Stomach (tissue), 9 donors: ENCODE data around the gene DHX29. TPM values are rescaled to one million over a fixed set of nuclear protein-coding genes. Genes with fewer than 3 reads are reported as not detected.
A peak's percentile ranks its signal among the peaks of the same experiment; 100 is the strongest.

Experiments used
- DNase-seq, 2 donors: peaks; one replicate each; pipeline versions ENCODE4 v3.0.0 to v3.0.0-alpha.2; 2013 to 2019
- H3K27ac ChIP-seq, 5 donors: fragments of 200-600 bp in 4 of 5; sonication (generic) in 4 of 5; one replicate each; pipeline ENCODE4 v1.5.1; 2013 to 2019; ENCODE audit warnings: mild to moderate bottlenecking in 1 of 5, moderate library complexity in 1 of 5
- H3K27me3 ChIP-seq, 3 donors: fragments of 200-600 bp; sonication (generic); one replicate each; pipeline ENCODE4 v1.5.1; 2017 to 2019; ENCODE audit warnings: mixed run types in 1 of 3
- H3K36me3 ChIP-seq, 4 donors: fragments of 200-600 bp; sonication (generic); 1 replicate in 3 of 4; 2 replicates in 1 of 4; pipeline ENCODE4 v1.5.1; 2016 to 2019
- H3K4me1 ChIP-seq, 4 donors: fragments of 200-600 bp; sonication (generic); one replicate each; pipeline ENCODE4 v1.5.1; 2016 to 2019
- H3K4me3 ChIP-seq, 4 donors: fragments of 200-600 bp; sonication (generic) in 3 of 4; one replicate each; pipeline ENCODE4 v1.5.1; 2016 to 2019; ENCODE audit warnings: mild to moderate bottlenecking in 1 of 4
- H3K9me3 ChIP-seq, 4 donors: fragments of 200-600 bp; sonication (generic); one replicate each; pipeline ENCODE4 v1.5.1; 2016 to 2019
- CTCF ChIP-seq, 7 experiments: fragments of 450-650 bp in 4 of 7; fragments of 200-600 bp in 3 of 7; sonication (generic) in 3 of 7; IDR thresholded peaks; one replicate each; pipeline ENCODE4 v1.5.1; 2016 to 2019; ENCODE audit warnings: antibody characterized with exemption in 7 of 7, control low read depth in 2 of 7, mild to moderate bottlenecking in 1 of 7
- EP300 ChIP-seq: sonication (generic); formaldehyde crosslinking; IDR thresholded peaks from one replicate; pipeline ENCODE4 v1.6.1; 2017; ENCODE audit warnings: antibody characterized with exemption
- POLR2A ChIP-seq, 4 donors: fragments of 450-650 bp; IDR thresholded peaks; one replicate each; pipeline ENCODE4 v1.6.1; 2016; ENCODE audit warnings: antibody characterized with exemption in 4 of 4, control low read depth in 2 of 4, mild to moderate bottlenecking in 1 of 4, moderate library complexity in 1 of 4
- POLR2AphosphoS5 ChIP-seq, 3 donors: sonication (generic); formaldehyde crosslinking; IDR thresholded peaks; one replicate each; pipeline ENCODE4 v1.6.1; 2016; ENCODE audit warnings: antibody characterized with exemption in 3 of 3
- WGBS, 5 donors: extraction: QIAGEN DNeasy Blood & Tissue Kit in 3 of 5; methylation state at CpG; one replicate each; pipeline versions ENCODE4 v1.1.5 to v1.1.7; 2013 to 2018; 5-methylcytosine and 5-hydroxymethylcytosine counted together
- intact Hi-C: fragments of 100-400 bp; cut with DNase I; formaldehyde crosslinking; loops from one replicate; pipeline ENCODE4 v1.15.1; 2023; ENCODE audit warnings: low total_unique reads
- polyA plus RNA-seq, 3 donors: library from polyadenylated mRNA; stranded (reverse); fragments of 200-250 nt; gene quantifications; one replicate each; pipeline ENCODE4 v1.2.3, GENCODE V29; 2013
- total RNA-seq, 5 donors: library from RNA; depleted of rRNA; stranded (reverse); fragments of >200 nt; gene quantifications; one replicate each; pipeline versions ENCODE4 v1.1.0 to v1.2.3, GENCODE V29; 2014 to 2016
- donor health status: healthy with polysubstance abuse.
- donor health status: Bipolar disorder and iron deficiency.
- donor health status: healthy.

The DHX29 gene
- total and polyA plus RNA-seq, 8 donors = 4.3 to 54.5 (median 12.1) TPM

DNA sequence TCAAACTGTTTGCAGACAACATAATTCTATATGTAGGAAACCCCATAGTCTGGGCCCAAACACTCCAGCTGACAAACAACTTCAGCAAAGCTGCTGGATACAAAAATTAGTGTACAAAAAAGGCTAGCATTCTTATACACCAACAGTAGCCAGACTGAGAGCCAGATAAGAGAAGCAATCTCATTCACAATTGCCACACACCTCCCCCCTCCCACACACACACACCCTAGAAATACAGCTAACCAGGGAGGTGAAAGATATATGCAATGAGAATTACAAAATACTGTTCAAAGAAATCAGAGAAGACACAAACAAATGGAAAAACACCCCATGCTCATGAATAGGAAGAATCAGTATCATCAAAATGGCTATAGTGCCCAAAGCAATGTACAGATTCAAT lies 9.3 kb upstream of the DHX29 start:
- Histone ChIP-seq H3K36me3 (no peaks in the 10 kb centered on the region), H3K27me3 (no peaks in the 10 kb centered on the region), H3K9me3 (no peaks in the 10 kb centered on the region), H3K4me1 (peaks cover 9 to 43% (median 26%) of the 10 kb centered on the region in 4 donors), H3K4me3 (no peak overlapping the region), H3K27ac (no peak overlapping the region)
- no peak for DNase-seq
- intact Hi-C loops = no loop called here
- TF ChIP-seq CTCF (IDR thresholded peaks at IDR 0.05) = no peak
- TF ChIP-seq EP300 = no peak
- no peak for TF ChIP-seq POLR2A (IDR thresholded peaks at IDR 0.05)
- TF ChIP-seq POLR2AphosphoS5 (IDR thresholded peaks at IDR 0.05) = no peak

- no peaks in the 10 kb centered on the region for H3K27me3 ChIP-seq
- H3K9me3 ChIP-seq = no peaks in the 10 kb centered on the region
- DNase-seq = no peak
- no peak for TF ChIP-seq POLR2AphosphoS5 (IDR thresholded peaks at IDR 0.05)
- no peak for TF ChIP-seq EP300
- no peak overlapping the region for H3K4me3 ChIP-seq
- 93 to 99% (median 96%) methylated on average over 2 of the region's 2 CpGs for WGBS, 5 donors
- peaks cover 9 to 47% (median 27%) of the 10 kb centered on the region in 4 donors for H3K4me1 ChIP-seq
- H3K27ac ChIP-seq = no peak overlapping the region
- intact Hi-C loops = no loop called here
- no peaks in the 10 kb centered on the region for H3K36me3 ChIP-seq
These were observed 8.8 kb upstream of the DHX29 start for GRCh38 chr5:55316289-55316688.

- intact Hi-C loops = no loop called here
- no peaks in the 10 kb centered on the region for H3K36me3 ChIP-seq
- peaks cover 18 to 51% (median 40%) of the 10 kb centered on the region in 4 donors for H3K4me1 ChIP-seq
- H3K27me3 ChIP-seq = no peaks in the 10 kb centered on the region
- peak in 1 of 2 donors; percentile 14 for DNase-seq
- H3K27ac ChIP-seq = peak overlapping the region in 1 of 5 donors; percentile 61
- WGBS, 5 donors = 59 to 68% (median 65%) methylated on average over 5 of the region's 5 CpGs
- H3K4me3 ChIP-seq = no peak overlapping the region
- H3K9me3 ChIP-seq = no peaks in the 10 kb centered on the region
- TF ChIP-seq POLR2AphosphoS5 (IDR thresholded peaks at IDR 0.05) (no peak), POLR2A (IDR thresholded peaks at IDR 0.05) (no peak), CTCF (IDR thresholded peaks at IDR 0.05) (no peak)
These were observed 6.5 kb upstream of the DHX29 start for GRCh38 chr5:55313870-55314617.

DNA sequence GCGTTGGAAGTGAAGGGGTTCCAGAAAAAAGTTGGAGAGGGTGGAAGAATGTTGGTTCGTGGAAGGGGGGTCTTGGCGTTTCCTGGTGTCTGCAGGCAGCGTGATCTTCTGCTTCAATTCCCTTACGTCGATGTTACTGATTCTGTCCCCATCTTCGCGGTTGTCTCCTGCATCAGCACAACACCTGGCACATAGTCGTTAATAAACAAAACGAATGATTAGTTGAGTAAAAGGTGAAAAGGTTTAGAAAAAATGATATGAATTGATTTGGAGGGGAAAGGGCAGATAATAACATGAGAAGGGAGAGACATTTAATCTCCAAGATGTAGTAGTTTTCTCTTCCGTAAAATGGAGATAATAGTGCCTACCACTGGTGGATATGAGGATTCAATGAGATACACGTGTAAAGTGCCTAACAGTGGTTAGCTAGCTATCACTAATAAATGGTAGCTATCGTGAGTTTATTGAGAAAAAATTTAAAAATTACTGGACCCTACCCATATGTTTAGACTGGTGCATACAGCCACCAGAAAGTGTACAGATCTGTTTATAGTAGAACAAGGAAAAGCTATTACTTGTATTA lies 851 bp upstream of the DHX29 start:
- no peak for TF ChIP-seq POLR2AphosphoS5 (IDR thresholded peaks at IDR 0.05)

DNA sequence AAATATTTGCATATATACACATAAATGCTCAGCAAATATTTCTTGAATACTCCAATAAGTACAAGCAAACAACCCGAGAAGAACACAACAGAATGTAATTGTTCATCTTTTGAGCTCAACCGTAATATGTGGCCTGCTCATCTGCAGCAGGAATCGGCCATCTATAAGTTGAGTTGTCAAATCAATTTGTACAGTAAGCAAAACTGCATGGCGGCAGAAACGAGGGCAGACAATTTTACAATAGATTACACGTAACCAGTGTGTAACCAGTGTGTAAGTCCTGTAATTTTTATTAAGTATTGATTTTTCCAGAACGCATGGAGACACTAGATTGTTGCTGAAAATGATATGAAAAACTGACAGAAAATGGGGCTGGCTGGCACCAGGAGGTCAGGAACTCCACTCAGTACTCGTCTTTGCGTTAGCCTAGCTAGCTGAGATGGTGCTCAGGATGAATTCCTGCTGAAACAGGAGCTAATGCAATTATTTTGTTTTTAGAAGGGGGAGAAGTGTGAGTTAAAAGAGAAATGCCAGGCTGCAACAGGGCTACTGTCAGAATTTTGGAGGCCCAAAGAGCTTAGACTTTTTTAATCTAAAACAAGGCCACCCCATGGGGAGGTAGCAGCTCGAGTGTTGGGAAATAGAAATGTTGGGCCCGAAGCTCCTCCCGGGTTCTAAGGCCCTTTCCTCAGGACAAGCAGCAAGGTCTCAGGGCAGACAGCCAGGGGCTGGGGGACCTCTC lies 682 bp downstream of the DHX29 start:
- H3K4me3 ChIP-seq = peak overlapping the region; percentile 72 to 87 (median 80)
- no peaks in the 10 kb centered on the region for H3K27me3 ChIP-seq
- H3K4me1 ChIP-seq = peaks cover 49 to 84% (median 63%) of the 10 kb centered on the region in 4 donors
- TF ChIP-seq EP300 (no peak), CTCF (IDR thresholded peaks at IDR 0.05) (no peak), POLR2AphosphoS5 (IDR thresholded peaks at IDR 0.05) (no peak), POLR2A (IDR thresholded peaks at IDR 0.05) (no peak)
- H3K36me3 ChIP-seq = no peaks in the 10 kb centered on the region
- H3K9me3 ChIP-seq = peaks cover 0 to 6% (median 0%) of the 10 kb centered on the region in 4 donors
- WGBS, 5 donors = 4 to 10% (median 7%) methylated on average over 12 of the region's 12 CpGs
- no peak for DNase-seq
- peak overlapping the region; percentile 93 to 97 (median 95) for H3K27ac ChIP-seq
- intact Hi-C loops = no loop called here

More for the DNA sequence above, 851 bp upstream of the DHX29 start:
- Histone ChIP-seq H3K4me3 (peak overlapping the region; percentile 72 to 87 (median 80)), H3K36me3 (no peaks in the 10 kb centered on the region), H3K27me3 (no peaks in the 10 kb centered on the region), H3K9me3 (no peaks in the 10 kb centered on the region), H3K27ac (peak overlapping the region; percentile 93 to 97 (median 95)), H3K4me1 (peaks cover 46 to 81% (median 62%) of the 10 kb centered on the region in 4 donors)
- intact Hi-C loops = no loop called here
- 0% methylated on average over 13 of the region's 13 CpGs for WGBS, 5 donors
- DNase-seq = peak in 1 of 2 donors; percentile 59
